Type B pancreatic cell (in vitro differentiated cells): ENCODE results near the gene ANXA5. TPM values are rescaled to one million over a fixed set of nuclear protein-coding genes. Genes with fewer than 3 reads are reported as not detected.

Source experiments
- DNase-seq: peaks from one replicate; pipeline ENCODE4 v3.0.0; 2021; ENCODE audit warnings: mixed read lengths; ENCODE audit not compliant: unreplicated experiment; ENCODE audit errors: extremely low spot score
- H3K27ac Mint-ChIP-seq: 2 replicates; pipeline ENCODE4 v1.8.0; 2021; ENCODE audit warnings: mild to moderate bottlenecking, mixed read lengths
- H3K27me3 Mint-ChIP-seq: 2 replicates; pipeline ENCODE4 v1.8.0; 2021; ENCODE audit warnings: mixed read lengths
- H3K36me3 Mint-ChIP-seq: 2 replicates; pipeline ENCODE4 v1.8.0; 2021; ENCODE audit warnings: mixed read lengths
- H3K4me1 Mint-ChIP-seq: one replicate; pipeline ENCODE4 v1.8.0; 2021; ENCODE audit warnings: mixed read lengths; ENCODE audit not compliant: unreplicated experiment
- H3K4me3 Mint-ChIP-seq: 2 replicates; pipeline ENCODE4 v1.8.0; 2021; ENCODE audit warnings: mild to moderate bottlenecking, mixed read lengths
- H3K9me3 Mint-ChIP-seq: 2 replicates; pipeline ENCODE4 v1.8.0; 2021; ENCODE audit warnings: mixed read lengths
- CTCF ChIP-seq: fragments of 200-600 bp; sonication (generic); conservative IDR thresholded peaks from 2 replicates; pipeline ENCODE4 v1.5.0; 2021; ENCODE audit warnings: antibody characterized with exemption, mild to moderate bottlenecking
- total RNA-seq: library from RNA; stranded (reverse); gene quantifications from 2 replicates; pipeline ENCODE4 v1.2.1, GENCODE V29; 2021; ENCODE audit warnings: low replicate concordance

Gene ANXA5
- total RNA-seq, 1 donor from 2014 or later = 175 TPM

DNA sequence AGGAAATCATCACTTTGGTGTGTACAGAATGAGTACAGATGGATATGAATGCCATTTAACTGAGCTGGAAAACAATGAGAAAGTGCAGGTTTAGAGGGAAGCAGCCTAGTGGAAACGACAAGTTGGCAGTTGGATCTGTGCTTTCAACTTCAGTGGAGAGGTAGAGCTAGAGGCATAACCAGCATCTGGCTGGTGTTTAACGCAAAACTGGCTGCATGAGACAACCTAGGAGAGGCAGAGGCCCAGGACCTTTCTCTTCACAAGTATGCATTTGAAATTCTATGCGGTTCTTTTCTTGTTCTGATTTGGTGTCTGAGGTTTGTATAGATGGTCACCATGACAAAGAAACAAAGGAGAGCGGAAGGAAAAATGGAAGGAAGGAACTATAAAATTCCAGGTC, 63.1 kb downstream of the ANXA5 start:
- Mint-ChIP-seq H3K4me3 (no peak overlapping the region), H3K4me1 (no peaks in the 10 kb centered on the region), H3K36me3 (no peaks in the 10 kb centered on the region), H3K27ac (no peak overlapping the region), H3K27me3 (no peaks in the 10 kb centered on the region), H3K9me3 (no peaks in the 10 kb centered on the region)
- no peak for TF ChIP-seq CTCF
- no peak for DNase-seq

DNA sequence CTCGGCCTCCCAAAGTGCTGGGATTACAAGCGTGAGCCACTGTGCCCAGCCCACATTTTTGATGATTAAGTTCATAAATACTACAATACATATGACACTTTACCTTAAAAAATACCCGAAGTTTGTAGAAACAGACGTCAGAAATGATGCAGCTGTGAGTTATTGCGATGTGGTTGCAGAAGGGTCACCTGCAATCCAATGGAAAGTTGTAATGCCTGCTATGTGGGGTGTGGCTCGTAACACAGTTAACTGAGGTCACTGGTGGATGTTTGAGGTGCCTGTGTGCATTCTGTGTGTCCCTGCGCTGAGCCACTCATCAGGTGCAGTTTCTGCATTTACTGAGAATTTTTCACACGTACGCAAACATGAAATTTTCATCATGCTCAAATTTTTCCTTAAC, 64.1 kb downstream of the ANXA5 start:
- no peak for DNase-seq
- Mint-ChIP-seq H3K9me3 (no peaks in the 10 kb centered on the region), H3K27me3 (no peaks in the 10 kb centered on the region), H3K4me1 (no peaks in the 10 kb centered on the region), H3K36me3 (no peaks in the 10 kb centered on the region), H3K27ac (no peak overlapping the region), H3K4me3 (no peak overlapping the region)
- no peak for TF ChIP-seq CTCF

Other genes starting within 250 kb of the ANXA5 start
- gene SMIM43, start 68.2 kb upstream of the ANXA5 start, total RNA-seq = 0.60 and 1.4 TPM in 2 replicates
- gene EXOSC9, start 104.3 kb upstream of the ANXA5 start, total RNA-seq = 20.9 and 38.4 TPM in 2 replicates
- gene CCNA2, start 126.9 kb upstream of the ANXA5 start, total RNA-seq = 22.6 and 48.1 TPM in 2 replicates
- 19.0 and 26.0 TPM in 2 replicates for gene BBS7, start 173.5 kb upstream of the ANXA5 start, total RNA-seq